Keratinocyte (primary cell): ENCODE results near the gene KIF26A. TPM values are rescaled to one million over a fixed set of nuclear protein-coding genes. Genes with fewer than 3 reads are reported as not detected.

Experiments used
- DNase-seq: peaks from one replicate; pipeline ENCODE4 v3.0.0-alpha.2; 2011; ENCODE audit warnings: low read depth, missing footprints, low spot score
- FAIRE-seq: peaks from 2 replicates; lab custom pipeline; 2011; peaks lifted over from hg19 to GRCh38; lab: Jason Lieb, UNC
- H2AFZ ChIP-seq: 2 replicates; pipeline ENCODE4 v1.6.0; 2012; ENCODE audit warnings: low read length, control low read depth, inconsistent platforms; ENCODE audit not compliant: control insufficient read depth
- H3K27ac ChIP-seq: 2 replicates; pipeline ENCODE4 v1.5.1; 2011; ENCODE audit warnings: low read length; ENCODE audit not compliant: control insufficient read depth, insufficient read depth
- H3K27me3 ChIP-seq: 3 replicates; pipeline ENCODE4 v1.6.0; 2011; ENCODE audit warnings: low read length; ENCODE audit not compliant: control insufficient read depth, insufficient read depth; ENCODE audit errors: extremely low read depth
- H3K36me3 ChIP-seq, 2 experiments: 2 replicates in 1 of 2; 3 replicates in 1 of 2; pipeline ENCODE4 v1.5.1; 2011; ENCODE audit warnings: low read length in 2 of 2, mild to moderate bottlenecking in 1 of 2; ENCODE audit not compliant: control insufficient read depth in 2 of 2, insufficient read depth in 2 of 2; ENCODE audit errors: extremely low read depth in 1 of 2
- H3K4me1 ChIP-seq: 3 replicates; pipeline ENCODE4 v1.5.1; 2011; ENCODE audit warnings: low read length; ENCODE audit not compliant: control insufficient read depth, insufficient read depth; ENCODE audit errors: extremely low read depth
- H3K4me2 ChIP-seq: 3 replicates; pipeline ENCODE4 v1.6.0; 2011; ENCODE audit warnings: low read depth, low read length; ENCODE audit not compliant: control insufficient read depth, insufficient read depth; ENCODE audit errors: extremely low read depth
- H3K4me3 ChIP-seq, 3 experiments: fragments of 200-600 bp in 1 of 3; sonication (generic) in 1 of 3; 2 replicates in 2 of 3; 3 replicates in 1 of 3; pipeline ENCODE4 v1.5.1; 2011 to 2016; ENCODE audit warnings: low read length in 3 of 3, mild to moderate bottlenecking in 3 of 3, control low read depth in 2 of 3, inconsistent platforms in 1 of 3, low read depth in 1 of 3, mixed read lengths in 1 of 3, mixed run types in 1 of 3, moderate library complexity in 1 of 3; ENCODE audit not compliant: control insufficient read depth in 2 of 3, insufficient read depth in 2 of 3; ENCODE audit errors: extremely low read depth in 1 of 3
- H3K79me2 ChIP-seq: 2 replicates; pipeline ENCODE4 v1.6.0; 2012; ENCODE audit warnings: low read length; ENCODE audit not compliant: control insufficient read depth, insufficient read depth
- H3K9ac ChIP-seq: 3 replicates; pipeline ENCODE4 v1.6.0; 2011; ENCODE audit warnings: low read length; ENCODE audit not compliant: control insufficient read depth, insufficient read depth; ENCODE audit errors: extremely low read depth
- H3K9me1 ChIP-seq: 3 replicates; pipeline ENCODE4 v1.6.0; 2011; ENCODE audit warnings: low read length; ENCODE audit not compliant: control insufficient read depth, insufficient read depth; ENCODE audit errors: extremely low read depth
- H3K9me3 ChIP-seq: 2 replicates; pipeline ENCODE4 v1.5.1; 2012; ENCODE audit warnings: low read depth, low read length; ENCODE audit not compliant: control insufficient read depth
- H4K20me1 ChIP-seq: 3 replicates; pipeline ENCODE4 v1.6.0; 2011; ENCODE audit warnings: low read length; ENCODE audit not compliant: control insufficient read depth, insufficient read depth; ENCODE audit errors: extremely low read depth
- EZH2 ChIP-seq: IDR thresholded peaks from one replicate; pipeline ENCODE4 v1.6.1; 2012; ENCODE audit warnings: inconsistent platforms, mild to moderate bottlenecking, low read length, moderate library complexity
- dilution Hi-C: fragments of 300-500 bp; cut with MboI; formaldehyde crosslinking; loops from one replicate; pipeline ENCODE4 v1.7.0; 2020; ENCODE audit warnings: low sequenced_read_pairs; ENCODE audit not compliant: extremely low pct_ligation_motif_present
- polyA plus RNA-seq, 5 experiments: library from polyadenylated mRNA; depleted of rRNA in 3 of 5; stranded (reverse) in 3 of 5; stranded (forward) in 1 of 5; unstranded in 1 of 5; fragments of >200 nt; gene quantifications; 1 replicate in 1 of 5; 2 replicates in 3 of 5; 3 replicates in 1 of 5; pipeline versions ENCODE4 v1.2.1 to v1.2.3, GENCODE V29; 2011 to 2012; ENCODE audit warnings: missing spikeins in 2 of 5, low read depth in 1 of 5, low replicate concordance in 1 of 5
- TF ChIP-seq, protein P1 (sequence below), 3 experiments: IDR thresholded peaks in 1 of 3; conservative IDR thresholded peaks in 1 of 3; optimal IDR thresholded peaks in 1 of 3; 2 replicates in 2 of 3; 3 replicates in 1 of 3; pipeline versions ENCODE3 to v1.5.1; 2011; ENCODE audit warnings: low read length in 3 of 3, mild to moderate bottlenecking in 3 of 3, moderate library complexity in 2 of 3, control low read depth in 1 of 3, inconsistent platforms in 1 of 3; ENCODE audit not compliant: insufficient read depth in 2 of 3; ENCODE audit errors: extremely low read depth in 1 of 3

KIF26A gene
- polyA plus RNA-seq, 1 donor (not counting 4 experiments of a cell fraction or from before 2014, with no cell fraction given): 0.07 TPM

GRCh38 chr14:104154246-104154645 is 15.9 kb downstream of the KIF26A start:
- no peak for TF ChIP-seq EZH2
- TF ChIP-seq, protein P1, sequence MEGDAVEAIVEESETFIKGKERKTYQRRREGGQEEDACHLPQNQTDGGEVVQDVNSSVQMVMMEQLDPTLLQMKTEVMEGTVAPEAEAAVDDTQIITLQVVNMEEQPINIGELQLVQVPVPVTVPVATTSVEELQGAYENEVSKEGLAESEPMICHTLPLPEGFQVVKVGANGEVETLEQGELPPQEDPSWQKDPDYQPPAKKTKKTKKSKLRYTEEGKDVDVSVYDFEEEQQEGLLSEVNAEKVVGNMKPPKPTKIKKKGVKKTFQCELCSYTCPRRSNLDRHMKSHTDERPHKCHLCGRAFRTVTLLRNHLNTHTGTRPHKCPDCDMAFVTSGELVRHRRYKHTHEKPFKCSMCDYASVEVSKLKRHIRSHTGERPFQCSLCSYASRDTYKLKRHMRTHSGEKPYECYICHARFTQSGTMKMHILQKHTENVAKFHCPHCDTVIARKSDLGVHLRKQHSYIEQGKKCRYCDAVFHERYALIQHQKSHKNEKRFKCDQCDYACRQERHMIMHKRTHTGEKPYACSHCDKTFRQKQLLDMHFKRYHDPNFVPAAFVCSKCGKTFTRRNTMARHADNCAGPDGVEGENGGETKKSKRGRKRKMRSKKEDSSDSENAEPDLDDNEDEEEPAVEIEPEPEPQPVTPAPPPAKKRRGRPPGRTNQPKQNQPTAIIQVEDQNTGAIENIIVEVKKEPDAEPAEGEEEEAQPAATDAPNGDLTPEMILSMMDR (optimal IDR thresholded peaks at IDR 0.05 in 1 of 3, IDR thresholded peaks at IDR 0.05 in 1 of 3, conservative IDR thresholded peaks at IDR 0.05 in 1 of 3; ENCODE audit: extremely low read depth in 1 of 3, insufficient read depth in 2 of 3, low read length in 3 of 3): no peak
- no peaks in the 10 kb centered on the region for H3K4me1 ChIP-seq
- H3K27me3 ChIP-seq: no peaks in the 10 kb centered on the region
- FAIRE-seq (no peak), DNase-seq (no peak)
- H2AFZ ChIP-seq: no peak overlapping the region
- H3K9ac ChIP-seq: no peak overlapping the region
- no peaks in the 10 kb centered on the region for H3K36me3 ChIP-seq
- H3K4me3 ChIP-seq: no peak overlapping the region
- H3K27ac ChIP-seq: no peak overlapping the region
- H4K20me1 ChIP-seq: no peaks in the 10 kb centered on the region
- no peaks in the 10 kb centered on the region for H3K79me2 ChIP-seq
- no peaks in the 10 kb centered on the region for H3K9me1 ChIP-seq
- H3K9me3 ChIP-seq: no peaks in the 10 kb centered on the region
- H3K4me2 ChIP-seq: no peak overlapping the region
- dilution Hi-C loops: no loop called here

- Histone ChIP-seq H3K9me1 (no peaks in the 10 kb centered on the region), H3K36me3 (no peaks in the 10 kb centered on the region), H3K4me3 (no peak overlapping the region), H3K9ac (no peak overlapping the region), H3K79me2 (no peaks in the 10 kb centered on the region), H4K20me1 (no peaks in the 10 kb centered on the region), H3K27ac (no peak overlapping the region), H3K27me3 (no peaks in the 10 kb centered on the region), H3K4me2 (no peak overlapping the region), H3K4me1 (no peaks in the 10 kb centered on the region), H3K9me3 (no peaks in the 10 kb centered on the region), H2AFZ (no peak overlapping the region)
- TF ChIP-seq, protein P1 (optimal IDR thresholded peaks at IDR 0.05 in 1 of 3, IDR thresholded peaks at IDR 0.05 in 1 of 3, conservative IDR thresholded peaks at IDR 0.05 in 1 of 3; ENCODE audit: extremely low read depth in 1 of 3, insufficient read depth in 2 of 3, low read length in 3 of 3): no peak
- TF ChIP-seq EZH2: no peak
- dilution Hi-C loops: no loop called here
- no peak for DNase-seq
- no peak for FAIRE-seq
These were observed 17.1 kb downstream of the KIF26A start for GRCh38 chr14:104155513-104155912.
